Measurements from ENCODE around the gene NDUFS4.
"Not testable (repeated sequence)": the region's sequence is repeated elsewhere in the genome, so short reads cannot be mapped to it uniquely, and the experiment has no call there.

Gene NDUFS4

GRCh38 chr5:53576674-53577073 is 16.2 kb downstream of the NDUFS4 start:
- Histone ChIP-seq H3K9me3 (ENCODE audit: control insufficient read depth, low read length) (no peaks in the 10 kb centered on the region), H3K27me3 (ENCODE audit: control insufficient read depth, insufficient read depth, low read length) (no peaks in the 10 kb centered on the region), H3K36me3 (ENCODE audit: control insufficient read depth, insufficient read depth, low read length) (no peaks in the 10 kb centered on the region), H3K4me1 (ENCODE audit: control insufficient read depth, insufficient read depth, low read length) (peaks cover 13% of the 10 kb centered on the region), H3K4me3 (ENCODE audit: low read length) (no peak overlapping the region), H3K9ac (ENCODE audit: low read length) (no peak overlapping the region)

GRCh38 chr5:53578854-53579253 is 18.4 kb downstream of the NDUFS4 start:
- Histone ChIP-seq H3K9me3 (ENCODE audit: control insufficient read depth, low read length) (no peaks in the 10 kb centered on the region), H3K36me3 (ENCODE audit: control insufficient read depth, insufficient read depth, low read length) (no peaks in the 10 kb centered on the region), H3K4me3 (ENCODE audit: low read length) (no peak overlapping the region), H3K9ac (ENCODE audit: low read length) (no peak overlapping the region), H3K27me3 (ENCODE audit: control insufficient read depth, insufficient read depth, low read length) (no peaks in the 10 kb centered on the region), H3K4me1 (ENCODE audit: control insufficient read depth, insufficient read depth, low read length) (peaks cover 13% of the 10 kb centered on the region)

GRCh38 chr5:53580547-53580946 is 20.1 kb downstream of the NDUFS4 start:
- Histone ChIP-seq H3K9ac (ENCODE audit: low read length) (no peak overlapping the region), H3K27me3 (ENCODE audit: control insufficient read depth, insufficient read depth, low read length) (no peaks in the 10 kb centered on the region), H3K4me1 (ENCODE audit: control insufficient read depth, insufficient read depth, low read length) (peaks cover 13% of the 10 kb centered on the region), H3K36me3 (ENCODE audit: control insufficient read depth, insufficient read depth, low read length) (no peaks in the 10 kb centered on the region), H3K9me3 (ENCODE audit: control insufficient read depth, low read length) (no peaks in the 10 kb centered on the region), H3K4me3 (ENCODE audit: low read length) (no peak overlapping the region)

DNA sequence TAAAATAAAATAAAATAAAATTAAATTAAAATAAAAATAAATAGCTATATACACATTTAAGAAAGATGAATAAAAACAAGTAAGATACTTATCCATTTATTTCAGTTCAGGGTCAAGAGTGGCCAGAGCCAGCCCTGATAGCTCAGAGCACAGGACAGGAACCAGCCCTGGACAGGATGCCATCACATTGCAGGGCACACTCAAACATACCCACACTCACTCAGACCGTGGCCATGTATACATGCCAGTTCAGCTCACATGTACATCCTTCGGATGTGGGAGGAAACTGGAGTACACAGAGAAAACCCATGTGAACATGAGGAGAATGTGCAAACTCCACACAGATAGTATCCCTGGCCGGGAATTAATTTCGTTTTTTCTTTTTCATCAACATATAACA is 21.8 kb downstream of the NDUFS4 start:
- Histone ChIP-seq H3K9me3 (ENCODE audit: control insufficient read depth, low read length) (no peaks in the 10 kb centered on the region), H3K36me3 (ENCODE audit: control insufficient read depth, insufficient read depth, low read length) (no peaks in the 10 kb centered on the region), H3K4me1 (ENCODE audit: control insufficient read depth, insufficient read depth, low read length) (peaks cover under 1% of the 10 kb centered on the region), H3K27me3 (ENCODE audit: control insufficient read depth, insufficient read depth, low read length) (no peaks in the 10 kb centered on the region), H3K4me3 (ENCODE audit: low read length) (no peak overlapping the region), H3K9ac (ENCODE audit: low read length) (no peak overlapping the region)

- Histone ChIP-seq H3K9ac (ENCODE audit: low read length) (no peak overlapping the region), H3K4me3 (ENCODE audit: low read length) (no peak overlapping the region), H3K36me3 (ENCODE audit: control insufficient read depth, insufficient read depth, low read length) (no peaks in the 10 kb centered on the region), H3K27me3 (ENCODE audit: control insufficient read depth, insufficient read depth, low read length) (no peaks in the 10 kb centered on the region), H3K4me1 (ENCODE audit: control insufficient read depth, insufficient read depth, low read length) (no peaks in the 10 kb centered on the region), H3K9me3 (ENCODE audit: control insufficient read depth, low read length) (no peaks in the 10 kb centered on the region)
Measured at GRCh38 chr5:53590759-53591158, 30.3 kb downstream of the NDUFS4 start.

- H3K36me3 ChIP-seq (ENCODE audit: control insufficient read depth, insufficient read depth, low read length) = no peaks in the 10 kb centered on the region
- no peak overlapping the region for H3K9ac ChIP-seq (ENCODE audit: low read length)
- H3K4me3 ChIP-seq (ENCODE audit: low read length) = no peak overlapping the region
- no peaks in the 10 kb centered on the region for H3K27me3 ChIP-seq (ENCODE audit: control insufficient read depth, insufficient read depth, low read length)
- no peaks in the 10 kb centered on the region for H3K9me3 ChIP-seq (ENCODE audit: control insufficient read depth, low read length)
- H3K4me1 ChIP-seq (ENCODE audit: control insufficient read depth, insufficient read depth, low read length) = no peaks in the 10 kb centered on the region
Measured at GRCh38 chr5:53594419-53594818, 34.0 kb downstream of the NDUFS4 start.

DNA sequence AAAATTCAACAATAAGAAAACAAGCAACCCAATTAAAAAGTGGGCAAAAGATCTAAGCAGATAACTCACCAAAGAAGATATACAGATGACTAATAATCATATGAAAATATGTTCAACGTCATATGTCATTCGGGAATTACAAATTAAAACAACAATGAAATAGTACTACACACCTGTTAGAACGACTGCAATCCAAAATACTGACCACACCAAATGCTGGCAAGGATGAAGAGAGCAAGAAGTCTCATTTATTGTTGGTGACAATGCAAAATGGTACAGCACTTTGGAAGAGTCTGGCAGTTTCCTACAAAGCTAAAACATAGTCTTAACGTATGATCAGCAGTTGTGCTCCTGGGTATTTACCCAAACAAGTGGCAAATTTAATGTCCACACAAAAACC is 37.5 kb downstream of the NDUFS4 start:
- no peaks in the 10 kb centered on the region for H3K27me3 ChIP-seq (ENCODE audit: control insufficient read depth, insufficient read depth, low read length)
- H3K4me3 ChIP-seq (ENCODE audit: low read length) = no peak overlapping the region
- no peaks in the 10 kb centered on the region for H3K4me1 ChIP-seq (ENCODE audit: control insufficient read depth, insufficient read depth, low read length)
- H3K9ac ChIP-seq (ENCODE audit: low read length) = no peak overlapping the region
- no peaks in the 10 kb centered on the region for H3K36me3 ChIP-seq (ENCODE audit: control insufficient read depth, insufficient read depth, low read length)
- H3K9me3 ChIP-seq (ENCODE audit: control insufficient read depth, low read length) = no peaks in the 10 kb centered on the region

- no peaks in the 10 kb centered on the region for H3K4me1 ChIP-seq (ENCODE audit: control insufficient read depth, insufficient read depth, low read length)
- H3K36me3 ChIP-seq (ENCODE audit: control insufficient read depth, insufficient read depth, low read length) = no peaks in the 10 kb centered on the region
- no peaks in the 10 kb centered on the region for H3K9me3 ChIP-seq (ENCODE audit: control insufficient read depth, low read length)
- no peak overlapping the region for H3K9ac ChIP-seq (ENCODE audit: low read length)
- H3K27me3 ChIP-seq (ENCODE audit: control insufficient read depth, insufficient read depth, low read length) = no peaks in the 10 kb centered on the region
- no peak overlapping the region for H3K4me3 ChIP-seq (ENCODE audit: low read length)
Measured at GRCh38 chr5:53601570-53601969, 41.1 kb downstream of the NDUFS4 start.

DNA sequence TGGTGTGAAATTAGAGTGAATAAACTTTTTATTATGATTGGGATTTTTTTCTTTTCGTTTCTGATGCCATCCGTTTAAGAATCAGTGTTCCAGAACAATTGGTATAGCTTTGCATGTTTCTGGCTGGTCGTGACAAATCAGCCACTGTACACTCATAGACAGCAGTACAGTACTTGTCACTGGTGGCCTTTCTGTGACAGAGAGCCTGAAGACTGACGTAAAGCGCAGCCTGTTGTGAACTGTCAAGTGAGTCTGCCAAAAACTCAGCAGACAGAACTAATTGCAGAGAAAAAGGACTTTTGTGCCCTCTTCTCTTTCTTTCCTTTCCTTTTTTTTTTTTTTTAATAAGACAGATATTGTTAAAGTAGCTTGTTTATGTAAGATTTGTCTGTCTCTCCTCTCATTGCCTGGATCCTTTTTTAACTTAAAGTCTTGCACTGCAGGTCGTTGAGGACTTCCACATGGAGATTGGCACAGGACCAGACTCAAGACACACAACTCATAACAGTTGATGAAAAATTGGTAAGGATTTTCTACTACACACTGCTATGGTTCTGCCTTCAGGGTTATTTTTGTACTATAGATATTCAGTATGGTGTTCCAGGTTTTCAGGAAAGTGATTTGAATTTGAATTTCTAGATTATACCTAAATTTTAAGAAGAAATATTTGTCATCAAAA is 42.7 kb downstream of the NDUFS4 start:
- Histone ChIP-seq H3K36me3 (ENCODE audit: control insufficient read depth, insufficient read depth, low read length) (no peaks in the 10 kb centered on the region), H3K4me3 (ENCODE audit: low read length) (no peak overlapping the region), H3K27me3 (ENCODE audit: control insufficient read depth, insufficient read depth, low read length) (no peaks in the 10 kb centered on the region), H3K4me1 (ENCODE audit: control insufficient read depth, insufficient read depth, low read length) (no peaks in the 10 kb centered on the region), H3K9me3 (ENCODE audit: control insufficient read depth, low read length) (no peaks in the 10 kb centered on the region), H3K9ac (ENCODE audit: low read length) (no peak overlapping the region)

DNA sequence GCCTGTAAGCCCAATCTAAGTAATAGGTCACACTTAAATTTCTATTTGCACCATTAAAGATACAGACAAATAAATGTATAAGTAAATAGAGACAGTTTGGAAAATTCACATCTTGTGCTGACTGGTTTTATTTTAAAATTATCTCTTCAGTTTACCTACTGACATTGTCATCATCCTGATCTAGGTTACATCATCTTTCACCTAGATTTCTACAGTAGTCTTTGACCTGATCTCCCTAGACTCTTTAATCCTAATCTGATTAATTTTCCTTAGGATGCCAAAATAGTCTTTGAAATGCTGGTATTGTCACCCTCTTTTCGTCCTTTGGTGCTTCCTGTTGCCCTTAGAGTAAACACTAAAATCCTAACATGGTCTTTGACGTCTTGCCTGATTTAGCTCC is 43.9 kb downstream of the NDUFS4 start:
- H3K27me3 ChIP-seq (ENCODE audit: control insufficient read depth, insufficient read depth, low read length) = no peaks in the 10 kb centered on the region
- no peak overlapping the region for H3K9ac ChIP-seq (ENCODE audit: low read length)
- H3K9me3 ChIP-seq (ENCODE audit: control insufficient read depth, low read length) = no peaks in the 10 kb centered on the region
- no peaks in the 10 kb centered on the region for H3K4me1 ChIP-seq (ENCODE audit: control insufficient read depth, insufficient read depth, low read length)
- no peak overlapping the region for H3K4me3 ChIP-seq (ENCODE audit: low read length)
- no peaks in the 10 kb centered on the region for H3K36me3 ChIP-seq (ENCODE audit: control insufficient read depth, insufficient read depth, low read length)

GRCh38 chr5:53607886-53608285 is 47.4 kb downstream of the NDUFS4 start:
- Histone ChIP-seq H3K9me3 (ENCODE audit: control insufficient read depth, low read length) (no peaks in the 10 kb centered on the region), H3K27me3 (ENCODE audit: control insufficient read depth, insufficient read depth, low read length) (no peaks in the 10 kb centered on the region), H3K4me1 (ENCODE audit: control insufficient read depth, insufficient read depth, low read length) (no peaks in the 10 kb centered on the region), H3K4me3 (ENCODE audit: low read length) (no peak overlapping the region), H3K36me3 (ENCODE audit: control insufficient read depth, insufficient read depth, low read length) (no peaks in the 10 kb centered on the region), H3K9ac (ENCODE audit: low read length) (no peak overlapping the region)

GRCh38 chr5:53608897-53609296 is 48.5 kb downstream of the NDUFS4 start:
- not testable (repeated sequence) for H3K4me3 ChIP-seq (ENCODE audit: low read length); H3K27me3 ChIP-seq (ENCODE audit: control insufficient read depth, insufficient read depth, low read length); H3K9ac ChIP-seq (ENCODE audit: low read length); H3K9me3 ChIP-seq (ENCODE audit: control insufficient read depth, low read length); H3K4me1 ChIP-seq (ENCODE audit: control insufficient read depth, insufficient read depth, low read length); H3K36me3 ChIP-seq (ENCODE audit: control insufficient read depth, insufficient read depth, low read length)

DNA sequence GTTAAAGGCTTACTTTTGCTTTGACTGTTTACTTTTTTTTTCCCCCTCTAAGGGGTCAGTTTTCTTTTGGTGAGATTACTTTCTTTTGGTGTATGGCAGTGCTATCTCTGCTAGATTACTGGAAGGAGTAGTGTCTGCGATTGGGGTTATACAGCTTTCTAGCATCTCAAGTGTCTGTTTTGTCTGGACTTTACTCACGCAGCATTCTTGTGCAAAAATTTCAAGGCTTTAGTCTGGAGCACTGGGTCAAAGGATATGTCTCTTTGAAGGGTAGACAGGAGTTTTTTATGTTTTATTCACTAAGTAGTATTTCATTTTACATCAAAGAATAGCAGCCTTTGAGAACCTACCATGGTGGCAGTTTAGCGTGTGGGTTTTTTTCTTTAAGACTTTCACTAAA is 52.6 kb downstream of the NDUFS4 start:
- no peaks in the 10 kb centered on the region for H3K27me3 ChIP-seq (ENCODE audit: control insufficient read depth, insufficient read depth, low read length)
- H3K4me3 ChIP-seq (ENCODE audit: low read length) = no peak overlapping the region
- no peaks in the 10 kb centered on the region for H3K4me1 ChIP-seq (ENCODE audit: control insufficient read depth, insufficient read depth, low read length)
- no peaks in the 10 kb centered on the region for H3K36me3 ChIP-seq (ENCODE audit: control insufficient read depth, insufficient read depth, low read length)
- H3K9ac ChIP-seq (ENCODE audit: low read length) = no peak overlapping the region
- no peaks in the 10 kb centered on the region for H3K9me3 ChIP-seq (ENCODE audit: control insufficient read depth, low read length)

All from mucosa of stomach (tissue), 1 donor.